HG03103 (cell line): ENCODE results near the gene CCDC97.
"Not testable (repeated sequence)": the region's sequence is repeated elsewhere in the genome, so short reads cannot be mapped to it uniquely, and the experiment has no call there.

ENCODE experiments used
- ATAC-seq: cut with Tn5 transposase; IDR thresholded peaks from one replicate; pipeline ENCODE4 v1.9.1; 2021; ENCODE audit warnings: low read depth; ENCODE audit not compliant: unreplicated experiment

Gene CCDC97

DNA sequence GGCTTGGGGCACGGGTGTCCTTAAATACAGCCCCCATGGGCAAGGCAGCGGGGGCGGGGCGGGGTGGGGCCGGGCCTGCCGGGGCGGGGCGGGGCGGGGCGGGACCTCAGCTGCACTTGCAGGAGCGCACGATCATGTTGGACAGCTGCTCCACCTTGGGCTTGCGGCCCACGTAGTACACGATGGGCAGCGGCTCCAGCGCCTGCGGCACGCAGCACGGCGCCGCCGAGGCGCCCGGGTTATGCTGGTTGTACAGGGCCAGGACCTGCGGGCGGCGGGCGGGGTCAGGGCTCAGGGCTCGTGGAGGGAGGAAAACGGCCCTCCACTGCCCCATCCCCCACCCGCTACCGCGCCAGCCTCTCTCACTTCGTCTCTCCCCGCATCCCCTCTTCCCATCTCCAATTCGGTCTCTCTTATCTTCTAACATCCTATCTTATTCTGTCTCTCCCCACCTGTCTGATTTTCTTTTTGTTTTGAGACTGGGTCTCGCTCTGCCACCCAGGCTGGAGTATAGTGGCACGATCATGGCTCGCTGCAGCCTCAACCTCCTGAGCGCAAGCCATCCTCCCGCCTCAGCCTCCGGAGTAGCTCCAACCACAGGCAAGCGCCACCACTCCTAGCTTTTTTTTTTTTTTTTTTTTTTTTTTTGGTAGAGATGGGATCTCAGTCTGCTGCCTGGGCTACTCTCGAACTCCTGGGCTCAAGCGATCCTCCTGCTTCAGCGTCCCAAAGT lies 21.1 kb downstream of the CCDC97 start:
- no peak for ATAC-seq

DNA sequence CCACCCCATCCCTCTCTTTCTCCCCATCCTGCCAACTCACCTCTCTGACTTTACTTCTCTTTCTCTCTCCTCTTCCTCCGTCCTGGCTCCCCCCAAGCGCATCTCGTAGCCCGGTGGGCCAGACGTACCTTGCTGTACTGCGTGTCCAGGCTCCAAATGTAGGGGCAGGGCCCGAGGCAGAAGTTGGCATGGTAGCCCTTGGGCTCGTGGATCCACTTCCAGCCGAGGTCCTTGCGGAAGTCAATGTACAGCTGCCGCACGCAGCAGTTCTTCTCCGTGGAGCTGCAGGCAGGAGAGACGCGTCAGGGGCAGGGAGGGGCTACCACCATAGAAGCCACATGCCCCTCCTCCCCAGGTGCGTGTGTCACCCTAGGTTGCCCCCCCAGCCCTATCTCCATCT lies 22.0 kb downstream of the CCDC97 start:
- no peak for ATAC-seq

DNA sequence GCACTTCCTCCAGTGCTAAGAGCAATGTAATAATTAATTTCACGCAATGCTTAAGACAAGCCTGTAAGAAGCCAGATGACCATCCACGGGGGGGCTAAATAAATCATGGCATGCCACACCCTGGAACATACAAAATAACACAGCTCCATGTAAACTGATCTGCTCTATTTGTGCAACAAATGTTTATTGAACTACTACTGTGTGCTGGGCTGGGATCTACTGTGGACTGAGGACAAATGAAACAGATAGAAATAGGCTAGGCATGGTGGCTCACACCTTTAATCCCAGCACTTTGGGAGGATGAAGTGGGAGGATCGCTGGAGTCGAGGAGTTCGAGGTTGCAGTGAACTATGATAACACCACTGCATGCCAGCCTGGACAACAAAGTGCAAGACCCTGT lies 22.5 kb downstream of the CCDC97 start:
- no peak for ATAC-seq

DNA sequence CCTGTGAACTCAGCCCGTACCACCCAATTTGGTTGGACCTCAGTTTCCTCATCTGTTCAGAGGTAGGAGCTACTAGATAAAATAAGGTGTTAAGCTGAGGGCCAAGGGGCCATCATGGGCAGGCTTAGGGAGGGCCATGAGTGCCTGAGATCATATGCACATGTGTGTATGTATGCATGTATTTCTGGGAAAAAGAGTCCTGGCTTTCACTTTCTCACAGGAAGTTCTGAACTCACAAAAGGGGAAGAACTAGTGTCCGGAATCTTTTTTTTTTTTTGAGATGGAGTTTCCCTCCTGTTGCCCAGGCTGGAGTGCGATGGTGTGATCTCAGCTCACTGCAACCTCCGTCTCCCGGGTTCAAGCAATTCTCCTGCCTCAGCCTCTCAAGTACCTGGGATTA lies 24.8 kb downstream of the CCDC97 start:
- ATAC-seq, result no peak

DNA sequence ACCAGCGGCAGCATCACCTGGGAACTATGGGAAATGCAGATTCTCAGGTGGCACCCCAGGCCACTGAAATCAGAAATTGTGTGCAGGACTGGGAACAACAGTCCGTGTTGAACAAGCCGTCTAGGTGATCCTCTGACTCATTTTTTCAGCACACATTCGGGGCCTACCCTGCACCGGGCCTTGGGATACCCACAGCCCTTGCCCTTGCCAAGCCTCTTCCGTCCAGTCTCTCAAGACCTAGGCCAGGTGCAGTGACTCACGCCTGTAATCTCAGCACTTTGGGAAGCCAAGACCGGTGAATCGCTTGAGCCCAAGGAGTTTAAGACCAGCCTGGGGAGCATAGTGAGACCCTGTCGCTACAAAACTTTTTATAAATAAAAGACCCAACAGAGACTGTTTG lies 25.5 kb downstream of the CCDC97 start:
- no peak for ATAC-seq

DNA sequence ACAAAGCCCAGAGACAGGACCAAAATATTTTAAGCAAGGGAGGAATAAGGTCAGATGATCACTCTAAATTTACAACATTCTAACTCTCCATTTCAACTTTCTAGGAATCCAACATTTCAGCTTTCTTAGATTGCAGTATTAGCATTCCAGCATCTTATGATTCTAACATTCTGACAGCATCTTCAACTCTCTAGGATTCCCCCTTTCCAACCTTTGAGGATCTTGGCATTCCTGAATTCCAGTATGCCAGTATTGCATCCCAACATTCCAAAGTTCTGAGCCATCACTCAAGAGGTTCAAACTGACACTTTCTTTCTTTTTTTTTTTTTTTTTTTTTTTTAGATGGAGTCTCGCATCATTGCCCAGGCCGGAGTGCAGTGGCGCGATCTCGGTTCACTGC lies 30.0 kb downstream of the CCDC97 start:
- no peak for ATAC-seq

DNA sequence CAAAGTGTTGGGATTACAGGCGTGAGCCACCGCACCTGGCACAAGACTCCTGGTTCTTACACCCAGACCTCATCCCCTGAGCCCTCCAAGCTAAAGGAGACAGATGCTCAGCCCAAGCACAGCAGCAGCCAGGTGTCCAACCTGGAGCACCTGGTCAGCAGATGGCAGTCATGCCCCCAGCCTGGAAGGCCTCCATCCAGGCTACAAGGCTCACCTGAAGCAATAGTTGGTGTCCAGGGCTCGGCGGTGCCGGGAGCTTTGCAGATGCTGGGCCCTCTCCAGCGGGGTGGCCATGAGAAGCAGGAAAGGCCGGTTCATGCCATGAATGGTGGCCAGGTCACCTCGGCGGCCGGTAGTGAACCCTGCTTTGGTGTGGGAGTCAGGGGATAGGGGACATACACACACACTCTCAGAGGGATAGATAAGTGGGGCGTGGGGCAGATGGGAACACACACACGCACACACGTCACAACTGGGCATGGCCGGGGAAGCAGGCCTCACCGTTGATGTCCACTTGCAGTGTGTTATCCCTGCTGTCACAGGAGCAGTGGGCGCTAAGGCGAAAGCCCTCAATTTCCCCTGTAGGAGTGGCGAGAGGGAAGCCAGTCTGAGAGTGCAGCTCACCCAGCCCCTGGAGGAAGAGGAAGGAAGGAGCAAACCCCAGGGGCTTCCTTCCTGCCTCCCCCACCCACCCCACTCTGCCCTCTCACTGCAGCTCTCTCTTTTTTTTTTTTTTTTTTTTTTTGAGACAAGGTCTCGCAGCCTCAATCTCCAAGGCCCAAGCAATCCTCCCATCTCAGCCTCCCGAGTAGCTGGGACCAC lies 31.9 kb downstream of the CCDC97 start:
- no peak for ATAC-seq

DNA sequence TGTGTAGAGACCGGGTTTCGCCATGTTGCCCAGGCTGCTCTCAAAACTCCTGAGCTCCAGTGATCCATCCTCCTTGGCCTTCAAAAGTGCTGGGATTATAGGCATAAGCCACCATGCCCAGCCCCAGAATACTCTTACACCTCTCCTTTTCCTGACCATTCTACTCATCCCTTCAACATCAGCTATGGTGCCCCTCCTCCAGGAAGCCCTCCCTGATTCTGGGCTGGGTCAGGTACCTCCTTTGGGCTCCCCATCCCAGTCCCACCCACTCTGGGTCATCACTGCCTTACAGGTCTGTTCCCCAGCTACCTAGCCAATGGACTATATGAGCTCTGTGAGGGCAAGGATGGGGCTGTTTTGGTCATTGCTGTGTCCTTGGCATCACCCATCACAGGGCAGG lies 34.2 kb downstream of the CCDC97 start:
- no peak for ATAC-seq

DNA sequence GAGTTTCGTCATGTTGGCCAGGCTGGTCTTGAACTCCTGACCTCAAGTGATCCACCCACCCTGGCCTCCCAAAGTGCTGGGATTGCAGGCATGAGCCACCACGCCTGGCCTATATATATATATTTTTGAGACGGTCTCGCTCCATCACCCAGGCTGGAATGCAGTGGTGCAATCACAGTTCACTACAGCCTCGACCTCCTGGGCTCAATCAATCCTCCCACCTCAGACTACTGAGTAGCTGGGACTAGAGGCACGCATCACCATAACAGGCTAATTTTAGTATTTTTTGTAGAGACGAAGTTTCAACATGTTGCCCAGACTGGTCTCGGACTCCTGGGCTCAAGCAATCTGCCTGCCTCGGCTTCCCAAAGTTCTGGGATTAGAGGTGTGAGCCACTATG lies 36.9 kb downstream of the CCDC97 start:
- not testable (repeated sequence) for ATAC-seq

DNA sequence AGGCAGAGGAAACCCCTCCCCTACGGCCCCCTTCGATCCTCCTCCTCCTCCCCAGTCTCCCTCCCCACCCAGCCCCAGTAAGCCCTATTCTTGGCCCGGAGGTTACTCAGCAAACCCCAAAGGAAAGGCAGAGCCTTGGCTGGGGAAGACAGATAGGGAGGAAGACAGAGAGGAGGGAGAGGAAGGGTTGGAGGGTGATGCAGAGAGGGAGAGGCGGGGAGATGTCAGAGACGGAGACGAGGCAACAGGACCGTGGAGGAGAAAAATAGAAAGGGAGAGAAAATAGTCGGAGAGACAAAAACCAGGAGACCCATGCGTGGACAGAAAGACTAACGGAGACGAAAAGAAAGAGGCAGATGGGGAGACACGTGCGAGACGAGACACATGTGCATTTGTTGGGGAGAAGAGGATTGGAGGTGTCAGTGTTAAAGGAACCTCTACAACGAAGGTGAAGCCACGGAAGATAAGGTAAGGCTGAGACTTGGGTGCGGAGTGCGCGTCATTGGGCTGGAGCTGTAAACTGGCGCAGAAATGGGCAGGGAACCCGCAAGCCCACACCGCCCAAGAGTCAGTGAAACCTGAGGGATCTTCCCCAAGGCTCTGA lies 40.9 kb downstream of the CCDC97 start:
- ATAC-seq, result no peak

DNA sequence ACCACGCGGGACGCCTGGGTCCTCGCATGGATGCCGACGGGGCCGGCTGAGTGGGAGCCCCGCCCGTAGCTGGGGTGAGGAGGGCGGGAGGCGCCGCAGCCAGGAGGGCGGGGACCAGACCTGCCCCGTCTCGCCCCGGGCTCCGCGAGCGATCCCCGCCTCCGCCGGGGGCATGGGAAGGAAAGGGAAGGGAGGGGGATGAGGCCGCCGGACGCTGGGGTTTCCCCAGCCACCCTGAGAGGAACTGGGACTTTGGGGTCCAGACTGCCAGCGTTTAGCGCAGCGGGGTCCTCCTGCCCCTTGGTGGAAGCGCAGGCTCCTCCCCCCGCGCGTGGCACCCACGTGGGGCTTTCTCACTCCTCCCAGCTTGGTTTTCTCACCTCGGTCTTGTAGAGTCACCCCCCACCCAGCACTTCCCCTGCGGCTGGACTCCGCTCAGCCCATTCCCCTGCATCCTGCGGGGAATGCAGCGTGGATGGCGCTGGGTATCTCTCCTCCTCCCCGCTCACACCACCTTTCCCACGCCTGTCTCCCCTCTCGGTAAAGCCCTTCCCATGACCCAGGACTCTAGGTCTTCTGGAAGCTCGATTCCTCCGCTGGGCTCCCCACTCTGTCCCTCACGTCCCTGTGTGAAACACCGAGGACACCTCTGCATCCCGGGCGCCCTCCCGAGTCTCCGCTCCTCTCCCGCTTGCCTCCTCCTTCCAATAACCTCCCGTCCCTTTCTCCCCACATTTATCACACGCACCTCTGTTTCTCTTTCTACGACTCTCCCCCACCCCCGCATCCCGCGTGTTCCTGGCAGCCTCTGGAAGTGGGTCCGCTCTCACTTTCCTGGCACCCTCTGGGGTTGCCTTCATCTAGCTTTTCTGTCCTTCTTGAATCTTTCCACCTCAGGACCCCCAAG lies 41.6 kb downstream of the CCDC97 start:
- ATAC-seq, result no peak

DNA sequence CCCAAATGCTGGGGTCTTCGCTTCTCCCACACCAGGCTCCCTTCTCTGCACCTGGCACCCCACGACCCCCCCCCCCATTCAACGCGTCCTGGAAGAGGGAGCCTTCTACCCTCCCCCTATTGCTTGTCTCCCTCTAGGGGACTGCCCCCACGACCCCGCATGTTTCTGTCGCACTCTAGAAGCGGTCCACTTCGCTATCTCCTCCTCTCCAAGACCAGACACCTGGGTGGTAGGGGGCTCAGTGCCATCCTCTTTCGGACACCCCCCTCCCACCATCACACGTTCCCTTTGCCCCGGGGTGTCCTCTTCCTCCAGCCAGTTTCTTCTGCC lies 42.3 kb downstream of the CCDC97 start:
- ATAC-seq, result no peak

DNA sequence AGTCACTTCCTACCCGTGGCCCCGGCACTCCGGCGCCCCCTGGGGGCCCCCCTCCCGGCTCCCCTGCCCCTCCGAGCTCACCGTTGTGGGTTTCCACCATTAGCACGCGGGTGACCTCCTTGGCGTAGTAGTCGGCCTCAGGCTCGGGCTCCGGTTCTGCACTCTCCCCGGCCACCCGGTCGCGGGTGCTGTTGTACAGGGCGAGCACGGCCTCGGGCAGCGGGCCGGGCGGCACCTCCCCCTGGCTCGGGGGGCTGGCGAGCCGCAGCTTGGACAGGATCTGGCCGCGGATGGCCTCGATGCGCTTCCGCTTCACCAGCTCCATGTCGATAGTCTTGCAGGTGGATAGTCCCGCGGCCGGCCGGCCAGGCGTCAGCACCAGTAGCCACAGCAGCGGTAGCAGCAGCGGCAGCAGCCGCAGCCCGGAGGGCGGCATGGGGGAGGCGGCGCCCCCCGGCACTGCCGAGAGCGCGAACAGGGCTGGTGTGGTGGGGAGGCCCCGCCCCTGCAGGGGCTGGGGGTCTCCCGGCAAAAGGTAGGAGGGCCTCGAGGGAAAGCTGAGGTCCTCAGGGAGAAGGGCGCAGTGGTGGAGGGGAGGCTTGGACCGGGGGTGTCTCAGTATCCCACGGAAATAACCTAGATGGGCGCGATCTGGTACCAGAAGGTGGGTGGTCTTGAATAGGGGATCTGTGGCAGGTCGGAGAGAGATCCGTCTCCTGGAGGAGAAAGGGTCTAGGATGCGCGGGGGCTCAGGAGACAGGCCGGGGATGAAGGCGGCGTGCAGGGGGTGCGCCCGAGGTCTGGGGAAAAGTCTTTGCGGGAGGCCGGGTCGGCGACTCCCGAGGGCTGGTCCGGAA lies 42.9 kb downstream of the CCDC97 start:
- no peak for ATAC-seq

DNA sequence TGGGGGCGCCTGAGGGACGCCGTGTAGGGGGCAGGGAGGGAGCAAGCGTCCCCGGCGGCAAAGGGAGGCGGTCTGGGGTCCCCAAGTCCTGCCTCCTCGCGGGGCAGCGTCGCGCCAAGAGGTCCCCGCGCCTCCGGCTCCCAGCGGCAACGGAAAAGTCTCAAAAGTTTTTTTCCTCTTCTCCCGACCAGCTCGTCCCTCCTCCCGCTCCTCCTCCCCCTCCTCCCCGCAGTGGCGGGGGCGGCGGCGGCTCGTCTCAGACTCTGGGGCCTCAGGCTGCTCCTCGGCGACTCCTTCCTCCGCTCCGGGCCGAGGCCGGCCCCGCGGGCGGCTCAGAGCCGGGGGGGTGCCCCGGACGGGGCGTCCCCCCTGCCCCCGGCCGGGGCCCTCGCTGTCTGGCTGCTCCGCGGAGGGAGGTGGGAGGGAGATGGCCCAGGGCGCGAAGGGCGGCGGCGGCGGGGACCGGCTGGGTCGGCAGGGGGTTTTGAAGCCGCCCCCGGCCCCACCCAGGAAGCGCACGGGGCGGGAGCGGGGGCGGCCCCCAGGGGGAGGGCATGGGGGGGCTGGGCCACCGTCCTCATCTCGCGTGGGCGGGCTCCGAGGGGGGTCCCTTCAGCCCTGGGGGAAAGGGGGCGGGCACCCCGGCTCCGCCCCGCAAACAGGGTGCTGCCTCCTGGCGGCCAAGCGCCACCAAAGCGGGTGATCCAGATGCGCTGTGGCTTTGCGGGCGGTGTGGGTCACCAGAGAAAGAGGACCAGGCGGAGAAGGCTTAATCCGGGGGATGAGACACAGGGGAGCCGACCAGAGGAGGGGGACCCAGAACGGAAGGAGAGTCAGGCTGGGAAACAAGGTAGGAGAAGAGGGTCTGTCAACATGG lies 43.7 kb downstream of the CCDC97 start, which contains the start of gene TGFB1:
Gene TGFB1, minus strand, starts transcription at position 457 of the 877 bp plus-strand sequence. CDS start 878 bp downstream, outside the sequence.
- peak; percentile 31 for ATAC-seq

DNA sequence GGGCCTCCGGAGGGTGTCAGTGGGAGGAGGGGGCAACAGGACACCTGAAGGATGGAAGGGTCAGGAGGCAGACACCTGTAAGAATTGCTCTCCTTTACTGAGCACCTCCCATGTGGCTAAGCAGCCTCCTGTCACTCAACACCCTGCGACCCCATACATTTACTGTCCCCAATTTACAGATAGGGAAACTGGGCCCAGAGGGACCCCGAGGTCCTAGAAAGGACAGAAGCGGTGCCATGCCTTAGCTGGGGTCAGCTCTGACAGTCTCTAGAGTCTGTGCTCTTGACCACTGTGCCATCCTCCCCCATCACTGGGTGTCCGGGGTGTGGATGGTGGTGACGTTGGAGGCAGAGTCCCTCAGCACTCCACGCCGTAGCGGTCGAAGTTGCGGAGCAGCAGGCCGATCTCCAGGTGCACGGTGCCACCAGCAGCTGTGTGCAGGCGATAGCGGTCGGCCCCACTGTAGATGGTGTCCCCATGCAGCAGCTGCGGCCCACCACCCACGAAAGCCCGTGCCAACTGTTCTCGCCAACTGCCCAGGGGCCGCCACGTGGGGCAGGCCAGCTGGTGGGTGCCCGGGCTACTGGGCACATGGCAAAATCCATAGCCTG lies 44.5 kb downstream of the CCDC97 start:
- no peak for ATAC-seq

DNA sequence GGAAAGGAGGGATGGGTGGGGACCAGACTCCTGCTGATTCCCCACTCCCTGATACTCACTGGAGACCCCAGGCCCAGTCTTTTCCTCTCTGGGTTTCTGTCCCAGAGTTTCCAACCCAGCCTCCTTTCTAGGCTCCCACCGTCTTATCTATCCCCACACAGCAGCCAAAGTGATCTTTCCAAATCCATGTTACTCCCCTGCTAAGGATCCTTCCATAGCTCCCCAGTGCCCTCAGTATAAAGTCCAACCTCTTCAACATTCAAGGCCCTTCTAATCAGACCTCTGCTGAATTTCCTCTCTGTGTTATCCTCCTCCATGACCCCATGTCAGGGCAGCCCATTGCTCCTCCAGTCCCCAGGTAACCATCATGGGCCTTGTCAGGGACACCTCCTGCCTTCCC lies 45.1 kb downstream of the CCDC97 start:
- no peak for ATAC-seq

DNA sequence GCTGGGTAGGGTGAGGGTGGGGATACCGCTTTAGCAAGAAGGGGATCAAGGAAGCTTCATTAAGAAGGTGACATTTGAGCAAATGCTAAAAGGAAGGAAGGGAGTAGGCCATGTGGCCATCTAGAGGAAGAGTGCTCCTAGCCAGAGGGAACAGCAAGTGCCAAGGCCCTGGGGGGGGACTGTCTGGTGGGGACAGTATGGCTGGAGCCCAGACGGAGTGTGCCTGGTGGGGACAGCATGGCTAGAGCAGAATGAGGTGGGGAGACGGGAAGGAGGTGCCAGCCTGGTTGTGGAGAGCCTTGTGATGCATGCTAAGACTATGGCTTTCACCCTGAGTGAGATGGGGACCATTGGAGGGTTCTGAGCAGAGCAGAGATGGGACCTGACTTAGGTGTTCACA lies 45.8 kb downstream of the CCDC97 start:
- ATAC-seq, result no peak

DNA sequence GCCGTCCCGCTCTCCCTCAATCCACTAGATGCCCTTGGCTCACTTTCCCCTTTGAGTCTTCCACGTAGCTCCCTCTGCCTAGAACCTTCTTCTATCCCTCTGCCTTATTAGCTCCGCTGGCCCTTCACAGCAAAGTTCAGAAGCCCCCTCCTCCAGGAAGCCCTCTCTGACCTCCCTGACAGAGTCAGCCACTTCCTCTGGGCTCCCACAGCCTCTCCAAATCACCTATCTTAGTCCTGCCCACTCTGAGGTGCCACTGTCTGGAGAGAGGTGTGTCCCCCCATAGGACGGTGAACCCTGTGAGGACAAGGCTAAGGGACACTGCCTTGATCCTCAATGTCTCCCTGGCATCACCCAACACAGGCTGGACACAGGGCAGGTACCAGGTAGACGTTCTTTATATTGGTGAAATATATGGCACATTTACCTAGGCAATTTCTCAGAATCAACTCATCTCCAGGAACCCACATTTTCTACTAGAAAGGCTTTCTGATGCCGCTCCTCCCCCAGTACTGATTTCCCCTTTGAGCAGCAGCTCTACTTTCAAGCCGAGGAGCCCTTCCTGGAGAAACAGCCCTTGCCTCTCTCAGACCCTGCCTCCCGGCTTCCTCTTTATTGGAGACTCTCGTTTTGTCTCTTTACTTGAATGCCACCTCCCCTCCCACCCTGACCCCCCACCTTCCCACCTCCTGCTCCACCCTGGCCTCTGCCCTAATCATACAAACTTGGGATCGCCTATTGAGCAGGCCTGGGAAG lies 47.2 kb downstream of the CCDC97 start:
- ATAC-seq, result no peak
